Prostate gland (tissue), 2 donors: ENCODE results near the gene MAML2.

Source experiments
- CTCF ChIP-seq, 4 experiments: fragments of 200-600 bp in 2 of 4; fragments of 450-650 bp in 2 of 4; sonication (generic) in 2 of 4; IDR thresholded peaks; 1 replicate in 3 of 4; 2 replicates in 1 of 4; pipeline ENCODE4 v1.5.1; 2016 to 2019; ENCODE audit warnings: antibody characterized with exemption in 4 of 4, mild to moderate bottlenecking in 2 of 4, moderate library complexity in 2 of 4
- POLR2A ChIP-seq: fragments of 450-650 bp; IDR thresholded peaks from one replicate; pipeline ENCODE4 v1.6.1; 2016; ENCODE audit warnings: antibody characterized with exemption, mild to moderate bottlenecking

GRCh38 chr11:96143041-96143521 lies 199.9 kb downstream of the MAML2 start:
- TF ChIP-seq POLR2A = no peak
- no peak for TF ChIP-seq CTCF (IDR thresholded peaks at IDR 0.05)
